ENCODE data around the gene ADAT1. TPM values are rescaled to one million over a fixed set of nuclear protein-coding genes. Genes with fewer than 3 reads are reported as not detected.

The ADAT1 gene
- total RNA-seq: 30.6 and 48.5 TPM in 2 replicates

GRCh38 chr16:75622761-75623605 is at the start of gene ADAT1:
Gene ADAT1 (minus strand): TSS chr16:75623281. CDS start chr16:75620799, 2,482 bp downstream.

GRCh38 chr16:75647492-75648264 is 24.6 kb upstream of the ADAT1 start, which contains the start of the genes KARS1 and TERF2IP:
Gene KARS1 (minus strand): TSS chr16:75647665. CDS start chr16:75647639, 26 bp downstream.
Gene TERF2IP (plus strand): TSS chr16:75647773. CDS start chr16:75647883, 110 bp downstream.

GRCh38 chr16:75566040-75566757 is 56.9 kb downstream of the ADAT1 start, which contains the start of gene GABARAPL2:
Gene GABARAPL2 (plus strand): TSS chr16:75566379. CDS start chr16:75566487, 108 bp downstream.

GRCh38 chr16:75555707-75556430 is 67.2 kb downstream of the ADAT1 start, which contains the start of gene TMEM231:
Gene TMEM231 (minus strand): TSS chr16:75556252. CDS start chr16:75556209, 43 bp downstream.

Other genes starting within 250 kb of the ADAT1 start
- gene CFDP1, start 189.8 kb downstream of the ADAT1 start, total RNA-seq: 47.1 and 63.6 TPM in 2 replicates
- 14.4 and 15.9 TPM in 2 replicates for gene TMEM170A, start 158.6 kb downstream of the ADAT1 start, total RNA-seq
- 1.6 and 1.7 TPM in 2 replicates for gene CHST6, start 127.8 kb downstream of the ADAT1 start, total RNA-seq
- gene CHST5, start 87.2 kb downstream of the ADAT1 start, total RNA-seq: not detected in 2 replicates
- gene TMEM231, start 67.0 kb downstream of the ADAT1 start, total RNA-seq: 14.5 and 15.1 TPM in 2 replicates
- gene GABARAPL2, start 56.9 kb downstream of the ADAT1 start, total RNA-seq: 29.7 and 38.6 TPM in 2 replicates
- 151 and 169 TPM in 2 replicates for gene KARS1, start 24.4 kb upstream of the ADAT1 start, total RNA-seq
- 33.3 and 37.3 TPM in 2 replicates for gene TERF2IP, start 24.5 kb upstream of the ADAT1 start, total RNA-seq
- not detected in 2 replicates for gene CPHXL2, start 53.7 kb upstream of the ADAT1 start, total RNA-seq
- gene DUXB, start 78.2 kb upstream of the ADAT1 start, total RNA-seq: not detected in 2 replicates
- not detected in 2 replicates for gene CPHXL, start 103.2 kb upstream of the ADAT1 start, total RNA-seq

All from smooth muscle cell of bladder (primary cell).